KMS-11 (cell line): ENCODE results near the gene EML6.

Experiments used
- H2AFZ ChIP-seq: fragments of 200-600 bp; sonication (generic); 2 replicates; pipeline ENCODE4 v1.6.1; 2016; ENCODE audit warnings: antibody characterized with exemption, mixed run types, low read depth
- H3K27ac ChIP-seq: fragments of 200-600 bp; sonication (generic); 2 replicates; pipeline ENCODE4 v1.6.1; 2016; ENCODE audit warnings: mild to moderate bottlenecking, mixed run types
- H3K27me3 ChIP-seq: fragments of 200-600 bp; sonication (generic); 2 replicates; pipeline ENCODE4 v1.6.1; 2017; ENCODE audit warnings: mild to moderate bottlenecking, low read depth, mixed run types, moderate library complexity; ENCODE audit not compliant: insufficient read depth
- H3K36me3 ChIP-seq: fragments of 200-600 bp; sonication (generic); 2 replicates; pipeline ENCODE4 v1.6.1; 2017; ENCODE audit warnings: mild to moderate bottlenecking, mixed run types; ENCODE audit not compliant: insufficient read depth
- H3K4me1 ChIP-seq: fragments of 200-600 bp; sonication (generic); 2 replicates; pipeline ENCODE4 v1.6.1; 2016; ENCODE audit warnings: mild to moderate bottlenecking, low read depth, mixed run types; ENCODE audit not compliant: poor library complexity, severe bottlenecking
- H3K4me2 ChIP-seq: fragments of 200-600 bp; sonication (generic); 2 replicates; pipeline ENCODE4 v1.7.0; 2016; ENCODE audit warnings: mild to moderate bottlenecking, mixed run types
- H3K4me3 ChIP-seq: fragments of 200-600 bp; sonication (generic); IDR thresholded peaks from 2 replicates; pipeline ENCODE4 v1.6.1; 2017; ENCODE audit warnings: low read depth, low read length, mixed read lengths; ENCODE audit not compliant: insufficient read depth
- H3K79me2 ChIP-seq: fragments of 200-600 bp; sonication (generic); 2 replicates; pipeline ENCODE4 v1.6.1; 2016; ENCODE audit warnings: low read depth, mixed run types; ENCODE audit not compliant: insufficient read depth
- H3K9ac ChIP-seq: fragments of 200-600 bp; sonication (generic); 2 replicates; pipeline ENCODE4 v1.6.1; 2016; ENCODE audit warnings: mild to moderate bottlenecking, mixed run types
- H4K20me1 ChIP-seq: fragments of 200-600 bp; sonication (generic); 2 replicates; pipeline ENCODE4 v1.6.1; 2016; ENCODE audit warnings: mild to moderate bottlenecking, mixed run types; ENCODE audit not compliant: insufficient read depth
- CTCF ChIP-seq: fragments of 200-600 bp; sonication (generic); conservative IDR thresholded peaks from 2 replicates; pipeline ENCODE4 v1.6.1; 2017; ENCODE audit warnings: low read depth, mild to moderate bottlenecking, antibody characterized with exemption, low read length, moderate library complexity, mixed read lengths

Gene EML6

GRCh38 chr2:55012672-55013484 lies 289.4 kb downstream of the EML6 start:
- Histone ChIP-seq H3K4me2 (no peak overlapping the region; the same call in 1 of the 2 replicates), H3K4me1 (peaks cover 75% of the 10 kb centered on the region), H3K36me3 (no peaks in the 10 kb centered on the region), H3K4me3 (no peak overlapping the region), H3K27ac (0 out of 2 replicates have a peak overlapping the region, but pooled peaks have one; percentile 1), H2AFZ (no peak overlapping the region), H3K79me2 (peaks cover 96% of the 10 kb centered on the region), H3K9ac (no peak overlapping the region), H3K27me3 (no peaks in the 10 kb centered on the region), H4K20me1 (peaks cover 9% of the 10 kb centered on the region; the same call in 1 of the 2 replicates)
- no peak for TF ChIP-seq CTCF

GRCh38 chr2:55013936-55014335 lies 290.5 kb downstream of the EML6 start:
- H4K20me1 ChIP-seq = peaks cover 9% of the 10 kb centered on the region; the same call in 1 of the 2 replicates
- no peak overlapping the region for H2AFZ ChIP-seq
- peaks cover 66% of the 10 kb centered on the region for H3K4me1 ChIP-seq
- peak; percentile 18; the same call in 1 of the 2 replicates for TF ChIP-seq CTCF
- H3K79me2 ChIP-seq = peaks cover 96% of the 10 kb centered on the region
- no peaks in the 10 kb centered on the region for H3K27me3 ChIP-seq
- no peak overlapping the region for H3K27ac ChIP-seq
- H3K4me3 ChIP-seq = no peak overlapping the region
- no peaks in the 10 kb centered on the region for H3K36me3 ChIP-seq
- no peak overlapping the region for H3K9ac ChIP-seq
- no peak overlapping the region for H3K4me2 ChIP-seq

- H3K79me2 ChIP-seq = peaks cover 89% of the 10 kb centered on the region
- no peak overlapping the region for H3K27ac ChIP-seq
- TF ChIP-seq CTCF = peak; percentile 68
- no peaks in the 10 kb centered on the region for H3K27me3 ChIP-seq
- no peaks in the 10 kb centered on the region for H3K36me3 ChIP-seq
- H4K20me1 ChIP-seq = peaks cover 8% of the 10 kb centered on the region; the same call in 1 of the 2 replicates
- H3K4me1 ChIP-seq = peaks cover 53% of the 10 kb centered on the region
- no peak overlapping the region for H3K4me3 ChIP-seq
- no peak overlapping the region for H2AFZ ChIP-seq
- H3K4me2 ChIP-seq = peak overlapping the region; percentile 1; the same call in 1 of the 2 replicates
- H3K9ac ChIP-seq = no peak overlapping the region
These were observed 291.8 kb downstream of the EML6 start for GRCh38 chr2:55014962-55015939.

- H3K4me3 ChIP-seq = no peak overlapping the region
- peaks cover 31% of the 10 kb centered on the region for H3K4me1 ChIP-seq
- no peak overlapping the region for H2AFZ ChIP-seq
- no peaks in the 10 kb centered on the region for H3K36me3 ChIP-seq
- H3K27me3 ChIP-seq = no peaks in the 10 kb centered on the region
- no peak overlapping the region for H3K27ac ChIP-seq
- peaks cover 14% of the 10 kb centered on the region for H4K20me1 ChIP-seq
- peaks cover 85% of the 10 kb centered on the region; the same call in 1 of the 2 replicates for H3K79me2 ChIP-seq
- no peak overlapping the region for H3K4me2 ChIP-seq
- no peak for TF ChIP-seq CTCF
- H3K9ac ChIP-seq = no peak overlapping the region
These were observed 294.0 kb downstream of the EML6 start for GRCh38 chr2:55017428-55017827.
